Measurements from ENCODE around the gene WIPF2. TPM values are rescaled to one million over a fixed set of nuclear protein-coding genes. Genes with fewer than 3 reads are reported as not detected.
A peak's percentile ranks its signal among the peaks of the same experiment; 100 is the strongest.
"Not testable (repeated sequence)": the region's sequence is repeated elsewhere in the genome, so short reads cannot be mapped to it uniquely, and the experiment has no call there.

Gene WIPF2
- total and polyA plus RNA-seq, 2 donors = 10.4 to 12.0 TPM

- DNase-seq (ENCODE audit: extremely low spot score) = no peak
- 39% methylated on average over 2 of the region's 2 CpGs for WGBS
- Histone ChIP-seq H3K4me1 (ENCODE audit: insufficient read depth) (no peaks in the 10 kb centered on the region), H3K36me3 (ENCODE audit: insufficient read depth) (no peaks in the 10 kb centered on the region), H3K4me3 (ENCODE audit: low read depth, low read length) (no peak overlapping the region), H3K27ac (ENCODE audit: low read depth) (no peak overlapping the region)
These were observed 9.6 kb upstream of the WIPF2 start for GRCh38 chr17:40209404-40210093.

GRCh38 chr17:40213914-40214313, 5.2 kb upstream of the WIPF2 start:
- not testable (repeated sequence) for H3K36me3 ChIP-seq (ENCODE audit: insufficient read depth); H3K27ac ChIP-seq (ENCODE audit: low read depth); H3K4me1 ChIP-seq (ENCODE audit: insufficient read depth); H3K4me3 ChIP-seq (ENCODE audit: low read depth, low read length); DNase-seq (ENCODE audit: extremely low spot score)
- 76% methylated on average over 6 of the region's 6 CpGs for WGBS

GRCh38 chr17:40218006-40218739, 931 bp upstream of the WIPF2 start:
- Histone ChIP-seq H3K4me1 (ENCODE audit: insufficient read depth) (no peaks in the 10 kb centered on the region), H3K36me3 (ENCODE audit: insufficient read depth) (no peaks in the 10 kb centered on the region), H3K27ac (ENCODE audit: low read depth) (peak overlapping the region; percentile 41), H3K4me3 (ENCODE audit: low read depth, low read length) (peak overlapping the region; percentile 74)
- DNase-seq (ENCODE audit: extremely low spot score) = no peak
- WGBS = 78% methylated on average over 7 of the region's 7 CpGs

- Histone ChIP-seq H3K4me3 (ENCODE audit: low read depth, low read length) (peak overlapping the region; percentile 74), H3K36me3 (ENCODE audit: insufficient read depth) (no peaks in the 10 kb centered on the region), H3K4me1 (ENCODE audit: insufficient read depth) (no peaks in the 10 kb centered on the region), H3K27ac (ENCODE audit: low read depth) (peak overlapping the region; percentile 92)
- WGBS = 1% methylated on average over 24 of the region's 24 CpGs
- DNase-seq (ENCODE audit: extremely low spot score) = peak; percentile 62
These were observed 662 bp downstream of the WIPF2 start for GRCh38 chr17:40219594-40220338.

GRCh38 chr17:40224718-40225550, 5.8 kb downstream of the WIPF2 start:
- WGBS = 62% methylated on average over 5 of the region's 5 CpGs
- Histone ChIP-seq H3K4me3 (ENCODE audit: low read depth, low read length) (no peak overlapping the region), H3K27ac (ENCODE audit: low read depth) (no peak overlapping the region), H3K36me3 (ENCODE audit: insufficient read depth) (no peaks in the 10 kb centered on the region), H3K4me1 (ENCODE audit: insufficient read depth) (no peaks in the 10 kb centered on the region)
- no peak for DNase-seq (ENCODE audit: extremely low spot score)

- H3K4me3 ChIP-seq (ENCODE audit: low read depth, low read length); H3K4me1 ChIP-seq (ENCODE audit: insufficient read depth); DNase-seq (ENCODE audit: extremely low spot score); H3K36me3 ChIP-seq (ENCODE audit: insufficient read depth); H3K27ac ChIP-seq (ENCODE audit: low read depth): not testable (repeated sequence)
- WGBS = 95% methylated on average over 14 of the region's 14 CpGs
These were observed 10.0 kb downstream of the WIPF2 start for GRCh38 chr17:40229146-40229545.

GRCh38 chr17:40230670-40231069, 11.6 kb downstream of the WIPF2 start:
- H3K4me3 ChIP-seq (ENCODE audit: low read depth, low read length) = no peak overlapping the region
- no peak overlapping the region for H3K27ac ChIP-seq (ENCODE audit: low read depth)
- H3K4me1 ChIP-seq (ENCODE audit: insufficient read depth) = no peaks in the 10 kb centered on the region
- peaks cover 2% of the 10 kb centered on the region for H3K36me3 ChIP-seq (ENCODE audit: insufficient read depth)
- 85% methylated on average over 3 of the region's 3 CpGs for WGBS
- DNase-seq (ENCODE audit: extremely low spot score) = no peak

GRCh38 chr17:40231928-40232327, 12.8 kb downstream of the WIPF2 start:
- H3K4me3 ChIP-seq (ENCODE audit: low read depth, low read length); H3K27ac ChIP-seq (ENCODE audit: low read depth); DNase-seq (ENCODE audit: extremely low spot score); H3K4me1 ChIP-seq (ENCODE audit: insufficient read depth); H3K36me3 ChIP-seq (ENCODE audit: insufficient read depth): not testable (repeated sequence)
- WGBS = 97% methylated on average over 4 of the region's 4 CpGs

- DNase-seq (ENCODE audit: extremely low spot score) = no peak
- WGBS = 59% methylated on average over 4 of the region's 4 CpGs
- no peak overlapping the region for H3K4me3 ChIP-seq (ENCODE audit: low read depth, low read length)
- no peaks in the 10 kb centered on the region for H3K4me1 ChIP-seq (ENCODE audit: insufficient read depth)
- H3K27ac ChIP-seq (ENCODE audit: low read depth) = no peak overlapping the region
- H3K36me3 ChIP-seq (ENCODE audit: insufficient read depth) = no peaks in the 10 kb centered on the region
These were observed 22.2 kb downstream of the WIPF2 start for GRCh38 chr17:40241252-40241834.

GRCh38 chr17:40242774-40243173, 23.7 kb downstream of the WIPF2 start:
- no peak overlapping the region for H3K27ac ChIP-seq (ENCODE audit: low read depth)
- DNase-seq (ENCODE audit: extremely low spot score) = no peak
- 95% methylated on average over 3 of the region's 3 CpGs for WGBS
- H3K4me1 ChIP-seq (ENCODE audit: insufficient read depth) = no peaks in the 10 kb centered on the region
- no peaks in the 10 kb centered on the region for H3K36me3 ChIP-seq (ENCODE audit: insufficient read depth)
- H3K4me3 ChIP-seq (ENCODE audit: low read depth, low read length) = no peak overlapping the region

GRCh38 chr17:40243761-40244160, 24.7 kb downstream of the WIPF2 start:
- Histone ChIP-seq H3K4me3 (ENCODE audit: low read depth, low read length) (no peak overlapping the region), H3K4me1 (ENCODE audit: insufficient read depth) (no peaks in the 10 kb centered on the region), H3K36me3 (ENCODE audit: insufficient read depth) (no peaks in the 10 kb centered on the region), H3K27ac (ENCODE audit: low read depth) (no peak overlapping the region)
- WGBS = 90% methylated on average over 3 of the region's 3 CpGs
- DNase-seq (ENCODE audit: extremely low spot score) = no peak

- WGBS = 76% methylated on average over 4 of the region's 4 CpGs
- H3K4me3 ChIP-seq (ENCODE audit: low read depth, low read length) = no peak overlapping the region
- no peaks in the 10 kb centered on the region for H3K4me1 ChIP-seq (ENCODE audit: insufficient read depth)
- no peaks in the 10 kb centered on the region for H3K36me3 ChIP-seq (ENCODE audit: insufficient read depth)
- no peak overlapping the region for H3K27ac ChIP-seq (ENCODE audit: low read depth)
- no peak for DNase-seq (ENCODE audit: extremely low spot score)
These were observed 25.2 kb downstream of the WIPF2 start for GRCh38 chr17:40244255-40244654.

- WGBS = 80% methylated on average over 7 of the region's 7 CpGs
- no peaks in the 10 kb centered on the region for H3K4me1 ChIP-seq (ENCODE audit: insufficient read depth)
- H3K27ac ChIP-seq (ENCODE audit: low read depth) = no peak overlapping the region
- no peak overlapping the region for H3K4me3 ChIP-seq (ENCODE audit: low read depth, low read length)
- no peak for DNase-seq (ENCODE audit: extremely low spot score)
- no peaks in the 10 kb centered on the region for H3K36me3 ChIP-seq (ENCODE audit: insufficient read depth)
These were observed 28.9 kb downstream of the WIPF2 start for GRCh38 chr17:40247926-40248495.

Measured in urinary bladder (tissue), 4 donors.